ENCODE measurements around the gene ROR2.
"Not testable (repeated sequence)": the region's sequence is repeated elsewhere in the genome, so short reads cannot be mapped to it uniquely, and the experiment has no call there.

Gene ROR2

GRCh38 chr9:91655658-91656057 is 294.4 kb downstream of the ROR2 start:
- no peak for DNase-seq (ENCODE audit: low spot score in 2 of 2)
- H3K4me1 ChIP-seq: peaks cover 12% of the 10 kb centered on the region
- H3K4me3 ChIP-seq: no peak overlapping the region
- no peaks in the 10 kb centered on the region for H3K36me3 ChIP-seq (replicated peaks)
- in situ Hi-C loops (cut with MboI; ENCODE audit: low sequenced_read_pairs): no loop called here
- H3K27me3 ChIP-seq (ENCODE audit: low read depth): peaks cover 3% of the 10 kb centered on the region; the same call in 1 of the 2 replicates
- H3K9me3 ChIP-seq: no peaks in the 10 kb centered on the region

GRCh38 chr9:91655215-91655614 is 294.8 kb downstream of the ROR2 start:
- peaks cover 3% of the 10 kb centered on the region; the same call in 1 of the 2 replicates for H3K27me3 ChIP-seq (ENCODE audit: low read depth)
- peaks cover 8% of the 10 kb centered on the region for H3K4me1 ChIP-seq
- in situ Hi-C loops (cut with MboI; ENCODE audit: low sequenced_read_pairs): no loop called here
- no peak for DNase-seq (ENCODE audit: low spot score in 2 of 2)
- H3K36me3 ChIP-seq (replicated peaks): no peaks in the 10 kb centered on the region
- no peaks in the 10 kb centered on the region for H3K9me3 ChIP-seq
- H3K4me3 ChIP-seq: no peak overlapping the region

GRCh38 chr9:91654527-91654926 is 295.5 kb downstream of the ROR2 start:
- no peaks in the 10 kb centered on the region for H3K36me3 ChIP-seq (replicated peaks)
- H3K9me3 ChIP-seq: no peaks in the 10 kb centered on the region
- H3K27me3 ChIP-seq (ENCODE audit: low read depth): peaks cover 3% of the 10 kb centered on the region; the same call in 1 of the 2 replicates
- in situ Hi-C loops (cut with MboI; ENCODE audit: low sequenced_read_pairs): no loop called here
- no peak overlapping the region for H3K4me3 ChIP-seq
- H3K4me1 ChIP-seq: peaks cover 4% of the 10 kb centered on the region
- DNase-seq (ENCODE audit: low spot score in 2 of 2): no peak

- Histone ChIP-seq H3K4me3 (no peak overlapping the region), H3K9me3 (no peaks in the 10 kb centered on the region), H3K4me1 (no peaks in the 10 kb centered on the region), H3K27me3 (ENCODE audit: low read depth) (peaks cover 3% of the 10 kb centered on the region; the same call in 1 of the 2 replicates), H3K36me3 (replicated peaks) (no peaks in the 10 kb centered on the region)
- no peak for DNase-seq (ENCODE audit: low spot score in 2 of 2)
- in situ Hi-C loops (cut with MboI; ENCODE audit: low sequenced_read_pairs): no loop called here
Measured at GRCh38 chr9:91647371-91647770, 302.7 kb downstream of the ROR2 start.

GRCh38 chr9:91646702-91647101 is 303.3 kb downstream of the ROR2 start:
- H3K27me3 ChIP-seq (ENCODE audit: low read depth): peaks cover 3% of the 10 kb centered on the region; the same call in 1 of the 2 replicates
- no peak overlapping the region for H3K4me3 ChIP-seq
- no peaks in the 10 kb centered on the region for H3K4me1 ChIP-seq
- in situ Hi-C loops (cut with MboI; ENCODE audit: low sequenced_read_pairs): no loop called here
- no peaks in the 10 kb centered on the region for H3K9me3 ChIP-seq
- no peak for DNase-seq (ENCODE audit: low spot score in 2 of 2)
- no peaks in the 10 kb centered on the region for H3K36me3 ChIP-seq (replicated peaks)

GRCh38 chr9:91644433-91644832 is 305.6 kb downstream of the ROR2 start:
- no peaks in the 10 kb centered on the region for H3K4me1 ChIP-seq
- in situ Hi-C loops (cut with MboI; ENCODE audit: low sequenced_read_pairs): no loop called here
- no peak overlapping the region for H3K4me3 ChIP-seq
- no peak for DNase-seq (ENCODE audit: low spot score in 2 of 2)
- H3K36me3 ChIP-seq (replicated peaks): no peaks in the 10 kb centered on the region
- no peaks in the 10 kb centered on the region for H3K9me3 ChIP-seq
- no peaks in the 10 kb centered on the region for H3K27me3 ChIP-seq (ENCODE audit: low read depth)

- in situ Hi-C loops (cut with MboI; ENCODE audit: low sequenced_read_pairs): no loop called here
- Histone ChIP-seq H3K4me3 (no peak overlapping the region), H3K27me3 (ENCODE audit: low read depth) (no peaks in the 10 kb centered on the region), H3K9me3 (no peaks in the 10 kb centered on the region), H3K4me1 (no peaks in the 10 kb centered on the region), H3K36me3 (replicated peaks) (no peaks in the 10 kb centered on the region)
- no peak for DNase-seq (ENCODE audit: low spot score in 2 of 2)
Measured at GRCh38 chr9:91643481-91644077, 306.4 kb downstream of the ROR2 start.

- H3K36me3 ChIP-seq (replicated peaks): no peaks in the 10 kb centered on the region
- no peaks in the 10 kb centered on the region for H3K9me3 ChIP-seq
- H3K27me3 ChIP-seq (ENCODE audit: low read depth): no peaks in the 10 kb centered on the region
- no peak overlapping the region for H3K4me3 ChIP-seq
- in situ Hi-C loops (cut with MboI; ENCODE audit: low sequenced_read_pairs): no loop called here
- H3K4me1 ChIP-seq: no peaks in the 10 kb centered on the region
- no peak for DNase-seq (ENCODE audit: low spot score in 2 of 2)
Measured at GRCh38 chr9:91642771-91643170, 307.3 kb downstream of the ROR2 start.

GRCh38 chr9:91640428-91640827 is 309.6 kb downstream of the ROR2 start:
- H3K4me1 ChIP-seq: no peaks in the 10 kb centered on the region
- in situ Hi-C loops (cut with MboI; ENCODE audit: low sequenced_read_pairs): no loop called here

GRCh38 chr9:91639054-91639453 is 311.0 kb downstream of the ROR2 start:
- in situ Hi-C loops (cut with MboI; ENCODE audit: low sequenced_read_pairs): no loop called here
- Histone ChIP-seq H3K27me3 (ENCODE audit: low read depth) (no peaks in the 10 kb centered on the region), H3K4me3 (no peak overlapping the region), H3K4me1 (no peaks in the 10 kb centered on the region), H3K36me3 (replicated peaks) (no peaks in the 10 kb centered on the region), H3K9me3 (no peaks in the 10 kb centered on the region)
- DNase-seq (ENCODE audit: low spot score in 2 of 2): no peak

More at GRCh38 chr9:91640428-91640827, 309.6 kb downstream of the ROR2 start:
- no peak for DNase-seq (ENCODE audit: low spot score in 2 of 2)
- H3K4me3 ChIP-seq: no peak overlapping the region
- H3K27me3 ChIP-seq (ENCODE audit: low read depth): no peaks in the 10 kb centered on the region
- no peaks in the 10 kb centered on the region for H3K36me3 ChIP-seq (replicated peaks)
- H3K9me3 ChIP-seq: no peaks in the 10 kb centered on the region

- in situ Hi-C loops (cut with MboI; ENCODE audit: low sequenced_read_pairs); H3K4me1 ChIP-seq; H3K9me3 ChIP-seq; H3K36me3 ChIP-seq (replicated peaks); DNase-seq (ENCODE audit: low spot score in 2 of 2); H3K27me3 ChIP-seq (ENCODE audit: low read depth); H3K4me3 ChIP-seq: not testable (repeated sequence)
Measured at GRCh38 chr9:91634832-91635231, 315.2 kb downstream of the ROR2 start.

GRCh38 chr9:91629718-91630117 is 320.3 kb downstream of the ROR2 start:
- in situ Hi-C loops (cut with MboI; ENCODE audit: low sequenced_read_pairs): no loop called here
- DNase-seq (ENCODE audit: low spot score in 2 of 2): no peak

GRCh38 chr9:91628892-91629291 is 321.1 kb downstream of the ROR2 start:
- H3K9me3 ChIP-seq: no peaks in the 10 kb centered on the region
- no peak for DNase-seq (ENCODE audit: low spot score in 2 of 2)
- H3K4me3 ChIP-seq: no peak overlapping the region
- H3K27me3 ChIP-seq (ENCODE audit: low read depth): no peaks in the 10 kb centered on the region
- H3K36me3 ChIP-seq (replicated peaks): no peaks in the 10 kb centered on the region
- H3K4me1 ChIP-seq: no peaks in the 10 kb centered on the region
- in situ Hi-C loops (cut with MboI; ENCODE audit: low sequenced_read_pairs): no loop called here

More at GRCh38 chr9:91629718-91630117, 320.3 kb downstream of the ROR2 start:
- Histone ChIP-seq H3K4me1 (no peaks in the 10 kb centered on the region), H3K36me3 (replicated peaks) (no peaks in the 10 kb centered on the region), H3K4me3 (no peak overlapping the region), H3K27me3 (ENCODE audit: low read depth) (no peaks in the 10 kb centered on the region), H3K9me3 (no peaks in the 10 kb centered on the region)

GRCh38 chr9:91625331-91625730 is 324.7 kb downstream of the ROR2 start:
- no peaks in the 10 kb centered on the region for H3K36me3 ChIP-seq (replicated peaks)
- no peaks in the 10 kb centered on the region for H3K4me1 ChIP-seq
- H3K4me3 ChIP-seq: no peak overlapping the region
- no peaks in the 10 kb centered on the region for H3K9me3 ChIP-seq
- in situ Hi-C loops (cut with MboI; ENCODE audit: low sequenced_read_pairs): no loop called here
- H3K27me3 ChIP-seq (ENCODE audit: low read depth): no peaks in the 10 kb centered on the region
- no peak for DNase-seq (ENCODE audit: low spot score in 2 of 2)

GRCh38 chr9:91623004-91623403 is 327.0 kb downstream of the ROR2 start:
- in situ Hi-C loops (cut with MboI; ENCODE audit: low sequenced_read_pairs): no loop called here
- H3K27me3 ChIP-seq (ENCODE audit: low read depth): no peaks in the 10 kb centered on the region
- no peak for DNase-seq (ENCODE audit: low spot score in 2 of 2)
- H3K9me3 ChIP-seq: no peaks in the 10 kb centered on the region
- no peak overlapping the region for H3K4me3 ChIP-seq
- no peaks in the 10 kb centered on the region for H3K36me3 ChIP-seq (replicated peaks)
- no peaks in the 10 kb centered on the region for H3K4me1 ChIP-seq

Measured in HAP-1 (cell line).